Kidney glomerular epithelial cell (primary cell): ENCODE data around the gene SORCS2.

Source experiments
- DNase-seq: peaks from one replicate; lab custom pipeline; 2025; lab: John Stamatoyannopoulos, UW

Gene SORCS2

DNA sequence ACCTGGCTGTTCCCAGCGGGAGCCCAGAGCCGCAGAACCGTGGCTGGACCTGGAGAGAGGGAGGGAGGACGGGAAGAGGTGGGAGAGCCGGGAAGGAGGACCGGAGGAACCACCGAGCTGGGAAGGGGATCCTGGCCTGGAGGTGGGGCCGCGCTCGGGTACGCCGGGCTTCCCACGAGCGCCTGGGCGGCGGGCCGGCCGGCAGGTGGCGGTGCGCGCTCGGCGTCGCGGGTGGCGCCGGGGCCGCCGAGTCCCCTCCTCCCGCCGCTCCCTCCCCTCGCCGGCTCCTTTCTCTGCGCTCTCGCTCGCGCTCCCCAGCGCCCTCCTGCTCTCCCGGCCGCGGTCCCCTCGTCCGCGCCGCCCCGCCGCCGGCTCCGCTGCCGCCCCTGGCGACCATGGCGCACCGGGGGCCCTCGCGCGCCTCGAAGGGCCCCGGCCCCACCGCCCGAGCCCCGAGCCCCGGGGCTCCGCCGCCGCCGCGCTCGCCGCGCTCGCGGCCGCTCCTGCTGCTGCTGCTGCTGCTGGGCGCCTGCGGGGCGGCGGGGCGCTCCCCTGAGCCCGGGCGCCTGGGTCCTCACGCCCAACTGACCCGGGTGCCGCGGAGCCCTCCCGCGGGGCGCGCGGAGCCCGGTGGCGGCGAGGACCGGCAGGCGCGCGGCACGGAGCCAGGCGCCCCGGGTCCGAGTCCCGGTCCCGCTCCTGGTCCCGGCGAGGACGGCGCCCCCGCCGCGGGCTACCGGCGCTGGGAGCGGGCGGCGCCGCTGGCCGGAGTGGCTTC lies at the start of gene SORCS2:
Gene SORCS2 (plus strand): TSS at position 287 of the 778 bp plus-strand sequence.
- no peak for DNase-seq

DNA sequence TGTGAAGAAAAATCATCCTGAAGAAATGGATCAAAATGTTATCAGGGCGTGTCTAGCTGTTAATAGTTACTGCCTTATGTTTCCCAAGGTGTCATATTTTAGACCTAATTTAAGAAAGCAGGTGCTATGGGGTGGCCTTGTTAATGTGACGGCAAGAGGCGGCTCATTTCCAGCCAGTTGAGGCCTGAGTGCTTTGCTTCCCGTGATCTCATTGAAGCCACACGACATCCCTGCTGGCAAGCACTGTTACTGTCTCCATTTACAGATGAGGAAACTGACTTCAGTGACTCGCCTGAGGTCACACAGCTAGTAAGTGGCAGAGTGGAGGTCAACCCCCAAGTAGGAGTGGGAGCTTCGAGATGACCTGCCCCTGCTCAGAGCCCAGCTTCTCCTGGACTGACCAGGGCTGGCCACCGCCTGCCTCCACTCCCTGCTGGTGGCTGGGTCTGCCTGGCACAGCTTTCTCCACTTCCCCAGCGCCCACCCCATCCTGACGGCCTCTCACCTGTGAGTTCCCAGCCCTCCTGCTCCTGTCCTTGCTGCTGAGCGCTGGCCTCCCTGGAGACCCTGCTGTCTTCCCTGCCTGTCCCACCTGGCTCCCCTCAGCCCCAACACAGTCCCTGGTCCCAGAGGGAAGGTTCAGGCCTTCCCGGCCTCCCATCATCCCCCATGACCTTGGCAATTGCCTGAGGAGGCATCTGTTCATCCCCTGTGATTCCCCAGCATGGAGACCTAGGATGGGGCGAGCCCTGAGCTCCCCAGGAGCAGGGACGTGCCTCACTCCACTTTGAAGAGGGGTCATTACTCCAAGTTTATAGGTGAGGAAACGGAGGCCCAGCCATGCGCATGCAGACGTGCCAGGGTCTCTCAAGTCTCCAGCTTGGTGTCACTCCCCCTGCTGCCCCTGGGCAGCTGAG lies 47.7 kb upstream of the SORCS2 start:
- no peak for DNase-seq

DNA sequence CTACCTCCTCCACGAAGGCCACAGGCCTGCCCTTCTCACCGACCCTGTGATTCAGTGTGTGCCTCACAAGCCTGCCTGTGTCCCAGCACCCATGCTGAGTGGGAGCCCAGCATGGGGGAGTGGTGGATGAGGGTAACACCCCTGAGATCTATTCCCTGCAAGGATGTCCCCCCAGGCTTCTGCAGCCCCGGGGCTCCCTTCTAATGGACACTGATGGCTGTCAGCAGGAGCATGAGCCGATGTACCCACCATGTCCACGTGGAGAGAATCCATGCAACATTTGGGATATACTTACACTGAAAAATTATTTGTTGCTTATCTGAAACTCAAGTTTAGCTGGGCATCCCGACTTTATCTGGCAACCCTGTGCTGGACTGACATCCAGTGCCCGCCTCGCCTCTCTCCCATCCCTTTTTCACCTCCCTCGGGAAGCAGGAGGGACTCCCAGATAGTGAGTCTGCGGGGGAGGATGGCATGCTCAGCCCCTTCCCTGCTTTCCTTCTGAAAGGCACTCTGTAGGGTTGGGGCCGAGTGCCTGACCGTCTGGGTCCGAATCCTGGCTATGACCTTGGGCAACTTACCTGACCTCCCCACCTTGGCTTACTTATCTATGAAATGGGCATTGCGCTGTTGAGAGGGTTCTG lies 46.9 kb upstream of the SORCS2 start:
- no peak for DNase-seq

DNA sequence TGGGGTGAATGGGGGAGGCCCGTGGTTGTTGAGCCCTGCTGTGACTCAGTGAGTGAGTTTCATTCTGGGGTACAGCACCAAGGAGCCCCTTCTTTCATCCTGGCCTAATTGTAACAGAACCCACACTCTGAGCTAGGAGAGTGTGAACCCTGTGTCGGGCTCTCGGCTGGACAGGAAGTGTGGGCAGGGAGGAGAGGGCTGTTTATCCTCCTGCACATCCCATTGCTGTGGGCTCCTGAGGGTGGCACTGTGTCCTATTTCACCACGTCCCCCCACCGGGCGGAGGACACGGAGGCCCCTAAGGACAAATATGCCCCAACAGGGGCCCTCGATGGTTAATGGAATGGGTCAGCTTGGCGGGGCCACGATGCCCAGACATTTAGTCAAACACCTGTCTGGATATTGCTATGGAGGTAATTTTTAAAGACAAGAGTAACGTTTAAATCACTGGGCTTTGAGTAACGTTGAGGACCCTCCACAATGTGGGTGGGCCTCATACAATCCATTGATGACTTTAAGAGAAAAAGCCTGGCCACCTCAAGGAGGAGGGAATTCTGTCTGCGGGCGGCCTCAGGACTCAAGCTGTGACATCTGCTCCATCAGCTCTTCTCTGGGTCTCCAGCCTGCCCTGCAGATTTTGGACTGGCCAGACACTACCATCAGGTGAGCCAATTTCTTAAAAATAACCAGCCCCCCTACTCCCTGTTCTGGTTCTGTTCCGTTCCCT lies 46.1 kb upstream of the SORCS2 start:
- no peak for DNase-seq

DNA sequence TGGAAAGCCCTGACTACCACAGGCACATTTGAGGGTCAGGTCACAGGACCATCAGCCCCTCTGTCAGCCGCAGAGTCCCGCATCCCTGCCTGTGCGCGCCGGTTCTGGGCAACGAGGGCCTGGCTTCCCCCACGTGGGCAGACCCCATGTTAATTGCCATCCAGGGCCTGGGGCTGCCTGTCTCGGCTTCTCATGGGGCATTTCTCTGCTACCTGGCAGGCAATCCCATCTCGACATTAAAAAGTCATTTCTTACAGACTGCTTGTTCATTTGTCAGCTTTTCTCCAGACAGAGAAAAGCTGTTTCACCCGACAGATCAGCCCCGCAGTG lies 45.6 kb upstream of the SORCS2 start:
- no peak for DNase-seq

DNA sequence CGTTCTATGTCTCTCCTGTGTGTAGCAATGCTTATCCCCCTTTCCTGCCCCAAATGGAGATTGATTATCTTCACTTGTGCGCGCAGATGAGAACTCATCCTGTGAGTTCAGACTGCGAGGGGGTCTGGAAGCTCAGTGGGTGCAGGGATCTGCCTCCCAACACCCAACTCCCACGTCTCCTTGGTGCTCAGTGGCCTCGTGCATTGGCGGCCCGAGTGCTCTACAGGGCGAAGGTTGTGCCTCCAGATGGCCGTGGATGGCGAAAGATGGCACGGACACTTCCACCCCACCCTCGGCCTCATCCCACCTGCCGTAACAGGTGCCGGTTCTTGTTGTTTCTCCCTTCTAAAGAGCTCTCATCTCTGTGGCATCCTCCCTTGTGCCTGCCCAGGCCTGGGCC lies 45.1 kb upstream of the SORCS2 start:
- DNase-seq: no peak

DNA sequence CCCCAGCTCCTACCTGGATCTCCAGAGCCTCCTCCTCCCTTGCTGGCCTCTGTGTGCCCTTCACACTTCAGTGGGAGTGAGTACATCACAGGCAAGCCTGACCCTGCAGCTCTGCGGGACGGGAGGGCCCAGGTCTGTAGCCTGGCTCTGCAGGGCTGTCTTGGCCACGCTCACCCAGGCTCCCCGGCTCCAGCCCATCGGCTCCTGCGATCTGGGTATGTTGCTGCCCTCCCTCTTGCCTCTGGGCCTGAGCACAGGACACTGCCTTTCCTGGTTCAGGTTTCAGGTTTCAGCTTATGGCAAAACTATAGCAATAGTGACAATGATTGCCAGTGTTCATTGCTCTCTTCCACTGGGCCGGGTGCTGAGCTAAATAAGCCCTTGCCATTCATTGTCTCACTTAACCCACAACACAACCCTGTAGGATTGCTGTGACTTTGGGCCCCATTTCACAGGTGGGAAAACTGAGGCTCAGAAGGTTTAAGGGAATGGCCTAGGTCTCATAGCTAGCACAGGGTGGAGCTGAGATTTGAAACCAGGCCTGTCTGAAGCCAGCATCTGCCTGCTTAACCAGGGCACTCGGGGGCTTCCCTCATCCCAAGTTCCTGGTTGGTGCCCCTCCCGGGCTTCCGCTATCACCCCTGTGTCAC lies 44.6 kb upstream of the SORCS2 start:
- DNase-seq: no peak

DNA sequence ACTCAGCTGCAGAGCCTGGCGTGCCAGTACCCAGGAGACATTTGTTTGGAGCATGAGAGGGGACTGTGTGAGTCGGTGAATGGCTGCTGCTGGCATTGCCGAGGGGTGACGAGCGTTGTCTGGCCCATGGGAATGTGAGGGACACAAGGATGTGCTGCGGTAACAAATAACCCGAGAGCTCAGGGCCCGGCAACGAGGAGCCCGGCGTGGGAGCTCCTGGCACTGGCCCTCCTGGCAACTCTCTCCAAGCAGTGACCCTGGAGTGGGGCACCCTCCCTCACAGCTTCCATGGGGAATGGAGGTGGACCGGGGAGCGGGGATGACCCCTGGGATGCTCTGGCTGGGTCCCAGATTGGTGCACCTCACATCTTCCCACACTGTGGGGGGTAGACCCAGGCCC lies 44.0 kb upstream of the SORCS2 start:
- no peak for DNase-seq

DNA sequence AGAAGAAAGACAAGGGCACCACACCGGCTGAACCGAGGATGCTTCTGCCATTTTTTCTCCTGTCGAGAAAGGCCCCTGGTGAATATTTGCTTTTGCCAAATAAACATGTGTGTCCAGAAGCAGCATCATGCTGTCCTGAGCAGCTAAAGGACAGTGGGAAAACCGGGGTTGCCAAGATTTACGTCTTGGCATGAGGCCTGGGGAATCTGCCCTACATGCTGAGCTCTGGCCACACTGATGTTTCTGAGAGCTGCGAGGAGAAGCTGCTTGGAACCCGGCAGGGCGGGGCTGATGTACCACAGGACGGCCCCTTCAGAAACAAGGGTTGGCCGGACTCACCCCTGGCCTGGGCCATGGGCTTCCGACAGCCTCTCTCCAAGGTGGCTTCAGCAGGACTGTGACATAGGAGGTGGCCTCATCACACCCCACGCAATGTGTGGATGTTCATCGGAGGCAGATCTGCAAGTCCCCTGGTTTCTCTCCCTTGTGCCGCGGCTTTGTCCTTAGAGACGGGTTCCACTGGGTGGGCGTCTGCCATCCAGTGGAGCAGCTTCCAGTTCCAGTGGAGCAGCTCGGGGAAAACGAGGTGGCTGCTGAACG lies 42.2 kb upstream of the SORCS2 start:
- DNase-seq: no peak

DNA sequence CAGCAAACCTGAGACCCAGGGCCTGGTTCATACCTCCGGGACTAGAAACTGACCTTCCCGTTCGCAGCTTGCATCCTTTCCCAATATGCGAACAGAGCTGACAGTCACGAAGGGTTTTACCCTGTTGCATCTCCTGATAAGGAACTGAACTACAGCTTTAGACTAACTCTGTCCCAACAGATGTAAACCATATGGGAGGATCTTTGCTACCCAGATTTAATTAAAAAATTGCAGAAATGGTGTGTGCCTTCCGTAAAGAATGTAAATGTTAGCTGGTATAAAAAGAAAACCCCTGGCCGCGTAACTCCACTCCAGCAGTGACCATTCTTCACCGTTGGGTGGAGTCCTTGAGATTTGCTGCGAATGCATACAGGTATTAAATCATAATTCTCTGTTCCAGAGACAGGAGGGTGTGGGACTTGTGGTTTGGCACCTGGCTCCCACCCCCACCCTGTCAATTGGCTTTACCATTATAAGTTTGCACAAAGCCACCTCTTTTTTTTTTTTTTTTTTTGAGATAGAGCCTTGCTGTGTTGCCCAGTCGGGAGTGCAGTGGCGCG lies 40.6 kb upstream of the SORCS2 start:
- no peak for DNase-seq

DNA sequence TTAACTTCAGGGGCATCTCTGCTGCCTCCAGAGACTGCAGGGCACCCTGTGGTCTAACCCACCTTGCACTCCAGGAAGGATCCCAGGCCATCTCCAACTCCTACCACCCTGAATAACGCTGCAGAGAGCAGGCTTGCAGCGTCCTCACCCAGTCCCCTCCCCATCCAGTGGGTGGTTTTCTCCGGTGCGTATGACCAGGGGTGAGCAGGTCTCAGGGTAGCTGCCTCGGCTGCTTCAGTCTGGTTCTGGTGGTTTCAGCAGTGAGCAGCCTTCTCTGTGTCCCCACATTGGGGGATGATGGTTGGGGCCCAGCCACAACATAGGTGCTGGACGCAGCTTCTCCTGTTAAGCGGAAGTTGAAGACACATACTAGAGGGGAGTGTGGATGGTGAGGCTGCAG lies 38.6 kb upstream of the SORCS2 start:
- no peak for DNase-seq

DNA sequence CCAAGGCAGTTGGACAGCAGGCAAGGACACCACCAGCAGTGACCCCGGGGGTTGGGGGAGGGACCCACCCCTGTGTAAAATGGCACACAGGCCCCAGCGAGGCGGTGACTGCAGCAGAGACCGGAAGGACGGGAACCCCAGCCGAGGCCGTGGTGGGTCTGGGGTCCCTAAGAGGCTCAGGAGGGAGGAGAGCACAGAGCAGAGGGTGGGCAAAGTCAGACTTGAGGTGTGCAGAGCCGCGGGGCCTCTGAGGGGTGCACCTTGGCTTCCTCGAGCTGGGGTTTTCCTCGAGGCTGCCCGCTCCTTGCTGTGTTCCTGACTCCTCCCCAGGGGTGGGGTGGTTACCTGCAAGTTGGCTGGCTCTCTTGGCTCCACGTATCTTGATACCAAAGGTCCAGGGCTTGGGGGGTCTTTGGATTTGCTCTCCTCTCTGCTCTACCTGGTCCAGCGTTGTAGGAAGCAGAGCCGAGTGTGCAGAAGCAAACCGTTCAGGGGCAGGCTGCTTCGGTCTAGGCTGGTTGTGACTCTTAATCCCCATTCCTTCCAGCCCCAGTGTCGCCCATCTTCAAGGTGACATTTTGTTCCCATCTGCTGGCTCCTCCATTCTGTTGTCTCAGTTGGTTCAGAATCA lies 37.9 kb upstream of the SORCS2 start:
- DNase-seq: no peak

DNA sequence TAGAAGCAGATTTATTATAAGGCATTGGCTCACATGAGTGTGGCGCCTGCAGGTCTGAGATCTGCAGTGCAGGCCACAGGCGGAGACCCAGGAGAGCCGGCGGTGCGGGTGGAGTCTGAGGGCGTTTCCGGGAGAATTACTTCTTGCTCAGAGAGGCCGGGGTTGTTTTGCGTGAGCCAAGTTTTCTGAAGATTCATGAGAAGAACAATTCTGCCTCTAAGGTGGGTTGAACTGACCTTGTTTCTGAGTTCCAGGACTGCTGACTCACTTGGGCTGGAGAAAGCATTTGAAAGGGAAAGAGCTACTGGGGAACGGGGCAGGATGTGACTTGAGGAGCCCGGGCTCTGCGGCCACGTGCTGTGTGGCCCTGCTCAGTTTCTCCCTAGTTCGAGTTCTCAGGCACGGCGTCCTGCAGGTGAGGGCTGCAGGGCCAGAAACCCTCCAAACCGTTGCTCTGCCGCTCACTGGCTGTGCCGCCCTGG lies 36.7 kb upstream of the SORCS2 start:
- DNase-seq: no peak

DNA sequence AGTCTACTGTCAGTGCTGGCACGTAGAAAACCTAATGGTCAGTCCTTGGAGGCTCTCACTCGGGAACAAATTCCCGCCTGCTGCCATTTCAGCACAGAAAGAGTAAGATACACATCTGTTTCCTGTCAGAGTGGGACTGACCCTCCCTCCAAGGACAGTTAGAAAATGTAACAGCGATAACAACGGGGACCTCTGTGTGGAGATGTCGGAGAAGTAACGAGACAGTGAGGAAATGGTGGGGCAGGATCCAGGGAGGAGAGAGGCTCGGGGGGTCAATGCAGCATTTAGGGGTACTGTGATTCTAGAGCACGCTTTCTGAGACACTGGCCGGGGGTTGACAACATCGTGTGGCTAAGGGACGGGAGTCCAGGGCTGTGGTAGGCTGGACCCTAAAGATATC lies 36.0 kb upstream of the SORCS2 start:
- DNase-seq: no peak

DNA sequence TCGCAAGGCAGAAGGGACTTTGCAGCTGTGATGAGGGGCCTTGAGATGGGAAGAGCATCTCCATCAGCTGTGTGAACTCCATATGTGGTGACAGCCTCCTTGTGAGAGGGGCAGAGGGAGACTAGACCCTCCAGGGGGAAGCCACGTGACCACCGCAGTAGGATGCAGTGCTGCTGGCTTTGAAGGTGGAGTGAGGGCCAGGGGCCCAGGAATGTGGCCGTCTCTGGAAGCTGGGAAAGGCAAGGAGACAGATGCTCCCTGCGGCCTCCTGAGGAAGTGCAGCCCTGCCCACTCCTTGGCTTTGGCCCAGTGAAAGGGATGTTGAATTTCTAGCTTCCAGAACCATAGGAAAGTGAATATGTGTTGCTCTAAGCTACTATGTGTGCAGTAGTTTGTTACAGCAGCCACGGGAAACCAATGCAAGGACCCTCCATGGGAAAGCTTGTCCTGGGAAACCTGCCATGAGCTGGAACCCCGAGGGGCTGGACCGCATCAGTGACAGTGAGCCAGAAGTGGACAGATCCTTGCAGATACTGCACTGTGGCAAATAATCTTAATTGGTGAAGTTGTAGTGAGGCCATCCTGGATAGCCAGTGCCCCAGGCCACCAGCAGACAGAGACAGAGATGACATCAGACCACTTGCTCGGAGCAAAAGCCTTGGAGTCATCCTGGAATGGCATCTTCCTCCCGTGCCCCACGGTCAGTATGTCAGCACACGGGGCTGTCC lies 35.4 kb upstream of the SORCS2 start:
- no peak for DNase-seq

DNA sequence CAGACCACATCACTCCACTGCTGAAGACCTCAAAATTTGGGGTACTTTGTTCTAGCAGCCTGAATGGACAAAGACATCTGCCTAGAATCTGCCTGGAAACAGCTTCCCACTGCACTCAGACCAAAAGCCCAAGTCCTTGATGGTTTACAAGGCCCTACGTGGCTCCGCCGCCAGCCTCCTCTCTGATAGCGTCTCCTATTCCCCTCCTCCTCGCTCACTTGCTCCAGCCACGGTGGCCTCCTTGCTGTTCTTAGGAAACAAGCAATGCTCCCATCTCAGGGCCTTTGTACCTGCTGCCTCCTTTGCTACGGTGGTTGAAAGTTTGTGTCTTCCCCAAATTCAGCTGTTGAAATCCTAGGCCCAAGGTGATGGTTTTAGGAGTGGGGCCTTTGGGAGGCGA lies 34.7 kb upstream of the SORCS2 start:
- DNase-seq: no peak

DNA sequence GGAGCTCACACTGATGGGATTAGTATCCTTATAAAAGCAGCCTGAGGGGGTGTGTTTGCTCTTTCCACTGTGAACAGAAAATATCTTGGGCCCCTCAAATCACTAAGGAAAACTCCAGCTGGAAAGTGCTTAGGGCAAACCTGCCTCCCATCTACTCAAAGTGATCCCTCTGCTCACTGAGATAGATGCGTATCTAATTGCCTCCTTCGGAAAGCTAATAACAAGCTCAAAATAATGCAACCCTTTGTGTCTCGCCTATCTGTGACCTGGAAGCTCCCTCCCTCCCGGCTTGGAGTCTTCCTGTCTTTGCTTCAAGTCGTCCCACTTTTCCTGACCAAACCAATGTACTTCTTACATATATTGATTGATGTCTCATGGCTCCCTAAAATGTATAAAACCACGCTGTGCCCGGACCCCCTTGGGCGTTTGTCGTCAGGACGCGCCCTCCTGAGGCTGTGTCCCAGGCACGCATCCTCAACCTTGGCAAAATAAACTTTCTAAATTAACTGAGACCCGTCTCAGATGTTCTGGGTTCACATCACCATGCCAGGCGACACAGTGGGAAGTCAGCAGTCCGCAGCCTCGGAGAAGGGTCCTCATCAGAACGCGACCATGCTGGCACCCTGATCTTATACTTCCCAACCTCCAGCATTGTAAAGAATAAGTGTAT lies 34.1 kb upstream of the SORCS2 start:
- DNase-seq: no peak

DNA sequence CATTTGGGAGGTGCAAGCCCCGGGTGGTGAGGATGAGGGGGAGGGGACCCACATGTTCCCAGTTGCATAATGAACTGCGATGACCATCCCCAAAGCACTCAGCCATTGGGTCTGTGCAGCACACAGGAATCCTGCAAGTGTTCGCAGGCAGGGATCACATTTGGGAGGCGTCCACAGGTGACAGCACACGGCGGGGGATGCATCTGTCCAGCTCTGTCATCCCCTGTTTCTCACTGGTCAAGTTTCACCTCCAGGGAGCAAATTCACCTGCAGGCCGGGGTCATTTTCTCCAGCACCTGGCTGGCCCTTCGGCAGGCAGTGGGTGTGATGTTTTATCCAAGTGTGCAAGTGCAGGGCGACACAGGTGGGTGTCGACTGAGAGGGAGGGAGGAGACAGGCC lies 33.3 kb upstream of the SORCS2 start:
- no peak for DNase-seq

DNA sequence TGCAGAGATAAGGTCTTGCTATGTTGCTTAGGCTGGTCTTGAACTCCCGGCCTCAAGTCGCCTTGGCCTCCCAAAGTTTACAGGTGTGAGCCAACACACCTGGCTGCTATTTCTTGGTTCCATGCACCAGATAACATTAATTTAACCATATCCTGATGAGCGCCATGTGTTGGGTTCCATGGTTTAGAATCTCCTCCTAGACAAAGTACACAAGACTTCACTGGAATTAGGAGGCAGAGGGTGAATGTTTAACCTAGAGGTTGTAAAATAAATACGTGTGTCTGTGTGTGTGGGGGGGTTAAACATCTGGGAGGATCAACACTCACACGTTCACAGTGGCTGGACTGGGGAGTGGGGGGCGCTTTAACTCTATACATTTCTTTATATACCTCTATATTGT lies 32.4 kb upstream of the SORCS2 start:
- DNase-seq: peak; percentile 3
